Lower leg skin (tissue), 4 donors: ENCODE data around the gene BTBD1. TPM values are rescaled to one million over a fixed set of nuclear protein-coding genes. Genes with fewer than 3 reads are reported as not detected.

Experiments used
- DNase-seq, 2 donors: peaks; one replicate each; pipeline ENCODE4 v3.0.0-alpha.2; 2019; ENCODE audit warnings: low spot score in 2 of 2
- H3K4me3 ChIP-seq: fragments of 200-600 bp; sonication (generic); 2 replicates; pipeline ENCODE4 v1.5.1; 2017; ENCODE audit warnings: mild to moderate bottlenecking, low read depth; ENCODE audit not compliant: poor library complexity, severe bottlenecking
- POLR2A ChIP-seq, 2 donors: fragments of 450-650 bp; IDR thresholded peaks; one replicate each; pipeline ENCODE4 v1.6.1; 2016 to 2017; ENCODE audit warnings: antibody characterized with exemption in 2 of 2, mild to moderate bottlenecking in 1 of 2, moderate library complexity in 1 of 2
- WGBS, 2 donors: methylation state at CpG; one replicate each; pipeline ENCODE4 v1.1.5; 2018; 5-methylcytosine and 5-hydroxymethylcytosine counted together
- intact Hi-C: fragments of 100-400 bp; cut with DNase I; formaldehyde crosslinking; loops from one replicate; pipeline ENCODE4 v1.15.0; 2023; ENCODE audit warnings: low total_unique reads
- total RNA-seq, 4 donors: library from RNA; depleted of rRNA; stranded (reverse); fragments of >200 nt; gene quantifications; one replicate each; pipeline ENCODE4 v1.1.0, GENCODE V29; 2016
- TF ChIP-seq, protein P1 (sequence below), 3 donors: fragments of 450-650 bp; IDR thresholded peaks; one replicate each; pipeline ENCODE4 v1.5.1; 2016; ENCODE audit warnings: antibody characterized with exemption in 3 of 3, mild to moderate bottlenecking in 3 of 3, moderate library complexity in 2 of 3

The BTBD1 gene
- total RNA-seq, 4 donors from 2014 or later: 46.2 to 57.5 (median 50.8) TPM

- intact Hi-C loops: no loop called here
- WGBS, 2 donors: 75 to 90% methylated on average over 4 of the region's 4 CpGs
- TF ChIP-seq, protein P1, sequence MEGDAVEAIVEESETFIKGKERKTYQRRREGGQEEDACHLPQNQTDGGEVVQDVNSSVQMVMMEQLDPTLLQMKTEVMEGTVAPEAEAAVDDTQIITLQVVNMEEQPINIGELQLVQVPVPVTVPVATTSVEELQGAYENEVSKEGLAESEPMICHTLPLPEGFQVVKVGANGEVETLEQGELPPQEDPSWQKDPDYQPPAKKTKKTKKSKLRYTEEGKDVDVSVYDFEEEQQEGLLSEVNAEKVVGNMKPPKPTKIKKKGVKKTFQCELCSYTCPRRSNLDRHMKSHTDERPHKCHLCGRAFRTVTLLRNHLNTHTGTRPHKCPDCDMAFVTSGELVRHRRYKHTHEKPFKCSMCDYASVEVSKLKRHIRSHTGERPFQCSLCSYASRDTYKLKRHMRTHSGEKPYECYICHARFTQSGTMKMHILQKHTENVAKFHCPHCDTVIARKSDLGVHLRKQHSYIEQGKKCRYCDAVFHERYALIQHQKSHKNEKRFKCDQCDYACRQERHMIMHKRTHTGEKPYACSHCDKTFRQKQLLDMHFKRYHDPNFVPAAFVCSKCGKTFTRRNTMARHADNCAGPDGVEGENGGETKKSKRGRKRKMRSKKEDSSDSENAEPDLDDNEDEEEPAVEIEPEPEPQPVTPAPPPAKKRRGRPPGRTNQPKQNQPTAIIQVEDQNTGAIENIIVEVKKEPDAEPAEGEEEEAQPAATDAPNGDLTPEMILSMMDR (IDR thresholded peaks at IDR 0.05): no peak
- DNase-seq: no peak
- no peak overlapping the region for H3K4me3 ChIP-seq
These were observed 51.7 kb downstream of the BTBD1 start for GRCh38 chr15:83015361-83015760.

DNA sequence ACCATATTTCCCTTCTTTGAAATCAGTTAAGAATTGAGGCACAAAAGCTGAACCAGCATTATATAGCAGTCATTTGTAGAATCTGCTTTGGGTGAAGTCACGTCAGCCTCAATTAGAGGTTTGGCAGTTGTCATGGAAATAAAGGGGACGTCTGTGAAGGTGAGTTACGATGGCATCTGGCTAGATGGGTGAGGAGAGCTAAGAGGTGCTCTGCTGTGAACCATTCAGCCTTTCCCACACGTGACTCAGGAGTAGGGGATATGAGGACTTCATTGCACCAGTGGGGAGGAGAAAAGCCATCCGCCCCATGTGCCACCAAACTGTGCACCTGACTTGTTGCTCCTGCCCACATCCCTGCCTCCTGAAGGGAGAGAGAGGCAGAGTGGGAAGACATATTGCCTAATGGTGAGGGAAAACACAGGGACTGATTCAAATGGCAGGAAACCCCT, 52.8 kb downstream of the BTBD1 start:
- DNase-seq: no peak
- intact Hi-C loops: no loop called here
- TF ChIP-seq, protein P1 (IDR thresholded peaks at IDR 0.05): no peak
- TF ChIP-seq POLR2A (IDR thresholded peaks at IDR 0.05): no peak
- no peak overlapping the region for H3K4me3 ChIP-seq
- WGBS, 2 donors: 64 to 69% methylated on average over 5 of the region's 5 CpGs

DNA sequence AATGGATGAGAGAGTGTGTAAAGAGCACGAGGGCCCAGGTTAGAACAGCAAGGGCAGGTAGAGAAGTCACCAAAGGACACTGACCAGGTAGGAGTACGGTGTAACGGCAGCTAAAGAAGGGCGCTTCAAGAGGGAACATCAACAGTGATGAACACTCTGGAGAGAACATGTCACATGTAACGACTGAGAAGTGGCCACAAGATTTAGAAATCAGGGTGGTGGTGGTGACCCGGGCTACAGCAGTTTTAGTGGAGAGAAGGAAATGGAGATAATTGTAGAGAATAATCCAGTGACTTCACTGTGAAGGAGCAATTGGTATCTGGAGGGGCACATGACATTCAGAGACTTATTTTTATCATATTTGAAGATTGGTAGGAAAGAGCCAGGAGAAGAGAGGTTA, 54.4 kb downstream of the BTBD1 start:
- peak in 1 of 2 donors; percentile 46 for DNase-seq
- 91 to 96% methylated on average over 6 of the region's 6 CpGs for WGBS, 2 donors
- H3K4me3 ChIP-seq: no peak overlapping the region
- TF ChIP-seq, protein P1 (IDR thresholded peaks at IDR 0.05): no peak
- no peak for TF ChIP-seq POLR2A (IDR thresholded peaks at IDR 0.05)
- intact Hi-C loops: no loop called here

DNA sequence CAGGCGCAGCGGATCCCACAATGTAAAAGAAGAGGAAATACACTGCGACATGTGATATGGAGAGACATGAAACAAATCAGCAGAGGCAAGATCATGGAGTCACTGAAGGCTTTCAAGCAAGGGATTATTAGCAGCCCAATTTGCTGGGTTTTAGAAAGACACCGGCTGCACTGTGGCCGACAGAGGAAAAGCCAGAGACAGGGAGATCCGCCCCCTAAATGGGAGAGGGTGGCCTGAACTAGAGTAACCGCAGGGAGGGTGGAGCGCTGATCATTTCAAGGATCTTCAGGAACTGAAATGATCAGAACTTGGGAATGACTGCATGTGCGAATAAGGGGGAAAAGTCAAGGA, 55.0 kb downstream of the BTBD1 start:
- DNase-seq: no peak
- peak overlapping the region; percentile 91 for H3K4me3 ChIP-seq
- TF ChIP-seq, protein P1 (IDR thresholded peaks at IDR 0.05): no peak
- TF ChIP-seq POLR2A (IDR thresholded peaks at IDR 0.05): no peak
- 32 to 38% methylated on average over 9 of the region's 9 CpGs for WGBS, 2 donors
- intact Hi-C loops: no loop called here

DNA sequence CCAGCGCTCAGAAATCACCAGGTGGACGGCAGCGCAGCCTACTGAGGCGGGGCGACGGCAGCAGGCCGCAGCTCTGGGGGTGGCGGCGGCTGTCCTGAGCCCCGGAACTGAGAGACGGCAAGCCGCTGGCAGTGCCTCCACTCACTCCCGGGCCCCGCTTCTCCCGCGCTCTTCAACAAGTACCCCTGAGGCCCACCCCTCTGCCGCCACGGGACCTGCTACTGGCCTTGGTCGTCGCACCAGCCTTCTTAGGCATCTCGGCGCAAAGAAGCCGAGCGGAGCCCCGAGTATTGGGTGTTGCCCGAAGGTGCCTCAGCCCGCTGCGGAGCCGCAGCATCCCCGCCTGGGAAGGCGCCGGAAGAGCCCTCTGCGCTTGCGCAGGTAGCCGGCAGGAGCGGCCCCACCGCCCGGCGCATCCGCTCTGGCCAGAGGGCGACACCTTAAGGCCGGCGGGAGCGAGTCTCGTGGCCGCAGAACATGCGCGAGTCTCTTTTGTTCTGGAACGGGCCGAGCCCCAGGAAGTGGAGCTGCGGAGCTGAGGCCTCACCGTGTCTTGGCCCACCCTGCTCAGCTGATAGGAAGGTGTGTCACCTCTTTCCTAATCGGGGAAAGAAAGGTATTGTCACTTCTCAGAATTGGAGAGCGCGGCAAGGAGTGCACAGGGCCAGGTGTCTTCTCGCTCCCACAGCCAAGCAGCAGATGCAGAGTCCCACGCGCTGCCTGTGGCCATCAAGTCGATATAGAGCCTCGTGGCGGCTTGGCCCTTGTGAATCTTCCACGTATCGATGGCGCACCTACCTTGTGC, 55.6 kb downstream of the BTBD1 start, which contains the start of gene C15orf40:
TSS of gene C15orf40 (minus strand) at position 369 of the 805 bp plus-strand sequence. CDS start at position 337, 32 bp downstream.
- WGBS, 2 donors: 1% methylated on average over 38 to 64 of the region's 64 CpGs
- intact Hi-C loops: no loop called here
- DNase-seq: peak; percentile 83 to 96
- H3K4me3 ChIP-seq: peak within 1 kb of the TSS; percentile 91
- TF ChIP-seq POLR2A (IDR thresholded peaks at IDR 0.05): peak in 1 of 2 donors; percentile 53
- TF ChIP-seq, protein P1 (IDR thresholded peaks at IDR 0.05): peak in 1 of 3 donors; percentile 49
